Fibroblast of skin of abdomen (primary cell): ENCODE measurements around the gene STUM.
"Not testable (repeated sequence)": the region's sequence is repeated elsewhere in the genome, so short reads cannot be mapped to it uniquely, and the experiment has no call there.

Experiments
- DNase-seq: peaks from one replicate; pipeline ENCODE4 v3.0.0-alpha.2; 2013

The STUM gene

DNA sequence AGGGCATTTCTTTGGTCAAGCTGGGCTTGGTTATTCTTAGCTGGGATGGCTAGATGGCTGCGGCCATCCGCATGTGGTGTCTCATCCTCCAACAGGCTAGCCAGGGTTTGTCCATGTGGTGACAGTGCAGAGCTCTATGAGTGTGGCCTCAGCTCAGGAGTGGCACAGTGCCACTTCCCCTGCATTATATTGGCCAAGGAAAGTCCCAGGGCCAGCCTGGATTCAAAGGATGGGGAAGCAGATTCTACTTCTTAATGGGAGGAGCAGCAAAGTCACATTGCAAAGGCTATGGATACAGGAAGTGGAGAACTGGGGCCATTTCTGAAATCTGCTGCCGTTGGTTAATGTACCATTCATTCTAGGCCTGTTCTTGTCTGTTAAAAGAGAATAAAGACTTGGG, 34.4 kb downstream of the STUM start:
- DNase-seq, result no peak

GRCh38 chr1:226584164-226584563, 35.6 kb downstream of the STUM start:
- DNase-seq, result no peak

DNA sequence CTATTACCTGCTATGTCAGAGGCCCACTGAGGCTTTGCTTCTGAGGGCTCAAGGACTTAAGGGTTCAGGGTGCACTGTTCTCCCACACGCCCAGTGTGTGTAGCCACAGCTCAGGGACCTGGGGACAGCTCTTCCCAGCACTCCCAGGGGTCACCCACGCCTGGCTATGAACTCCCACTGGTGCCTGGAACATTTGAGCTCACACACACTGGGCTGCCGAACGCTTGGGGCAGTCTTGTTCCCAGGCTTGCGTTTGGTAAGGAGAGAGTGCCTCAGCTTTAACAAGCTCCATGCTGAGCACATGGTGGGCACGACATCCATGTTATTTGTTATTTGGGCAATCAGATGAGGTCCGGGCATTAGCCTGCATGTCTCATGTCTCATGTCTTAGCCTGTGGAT, 37.6 kb downstream of the STUM start:
- DNase-seq, result no peak

DNA sequence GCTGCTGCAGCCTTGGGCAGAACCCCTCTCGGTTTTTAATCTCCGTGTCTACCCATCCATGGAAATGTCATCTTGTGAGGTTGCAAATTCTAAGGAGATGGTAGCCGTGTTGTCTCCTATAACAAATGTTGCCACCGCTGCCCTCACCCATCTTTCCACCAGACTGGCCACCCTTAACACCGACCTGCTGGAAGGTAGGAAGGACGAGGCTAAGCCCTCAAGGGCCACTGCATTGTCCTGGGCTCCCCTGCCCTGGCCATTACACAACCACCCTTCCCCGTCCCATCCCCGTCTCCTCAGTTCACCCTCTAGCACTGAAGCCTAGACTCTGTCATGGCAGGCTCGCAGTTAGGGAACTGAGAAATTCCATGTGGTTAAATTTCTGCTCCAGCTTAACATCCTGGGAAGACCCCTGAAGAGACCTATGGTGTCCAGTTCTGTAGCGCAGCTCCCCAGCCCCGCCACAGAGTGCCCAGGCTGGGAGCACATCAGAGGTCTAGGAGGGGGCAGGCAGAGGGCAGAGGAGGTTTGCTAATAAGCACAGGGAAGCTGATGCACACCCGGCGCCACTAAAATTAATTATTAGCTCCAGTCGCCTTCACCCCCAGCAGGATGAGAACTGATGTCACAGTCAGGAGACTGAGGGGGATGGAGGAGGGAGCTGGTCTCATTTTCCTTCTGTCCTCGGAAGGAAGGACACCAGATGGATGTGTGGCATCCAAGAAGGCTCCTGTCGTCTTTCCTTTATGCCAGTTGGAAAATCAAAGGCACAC, 38.3 kb downstream of the STUM start:
- DNase-seq, result no peak

GRCh38 chr1:226588484-226588883, 39.9 kb downstream of the STUM start:
- DNase-seq, result no peak

GRCh38 chr1:226589008-226589733, 40.6 kb downstream of the STUM start:
- peak; percentile 4 for DNase-seq

DNA sequence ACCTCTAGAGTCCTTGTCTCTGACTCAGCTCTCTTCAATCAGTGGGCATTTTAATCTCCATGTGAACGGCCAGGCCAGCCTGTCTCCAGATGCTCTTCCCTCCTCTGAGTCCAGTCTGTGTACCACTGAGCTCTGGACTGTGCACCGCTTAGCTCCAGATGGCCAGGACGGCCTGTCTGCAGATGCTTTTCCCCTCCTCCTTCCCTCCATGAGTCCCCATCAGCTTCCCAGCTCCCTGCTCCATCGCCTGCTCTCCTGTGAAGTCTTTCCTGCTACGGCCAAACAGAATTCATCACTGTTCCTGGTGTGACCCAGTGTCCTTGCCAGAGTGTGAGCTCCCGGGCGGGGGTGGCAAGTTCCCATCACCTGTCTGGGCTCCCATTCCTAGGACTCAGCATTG, 42.0 kb downstream of the STUM start:
- no peak for DNase-seq

DNA sequence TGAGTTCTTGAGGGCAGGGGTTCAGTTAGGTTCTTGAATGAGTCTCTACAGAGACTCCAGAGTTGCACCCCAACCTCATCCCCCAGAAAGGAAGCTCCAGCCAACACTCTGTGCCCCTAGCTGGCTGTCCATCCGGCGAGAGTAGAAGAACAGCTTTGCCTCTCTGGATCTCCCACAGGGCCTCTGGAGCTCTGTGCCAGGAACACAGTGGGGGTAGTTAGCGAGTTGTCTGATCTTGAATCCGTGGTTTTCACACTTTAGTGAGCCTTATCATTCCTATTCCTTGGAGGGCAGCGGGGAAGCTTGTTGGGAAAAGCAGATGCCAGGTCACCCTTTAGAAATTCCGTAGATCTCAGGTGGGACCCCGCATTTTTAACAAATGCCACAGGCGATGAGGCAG, 45.0 kb downstream of the STUM start:
- DNase-seq, result no peak

- no peak for DNase-seq
These were observed 48.1 kb downstream of the STUM start for GRCh38 chr1:226596531-226597165.

- DNase-seq, result no peak
These were observed 49.3 kb downstream of the STUM start for GRCh38 chr1:226597616-226598454.

- DNase-seq, result no peak
These were observed 49.9 kb downstream of the STUM start for GRCh38 chr1:226598455-226598849.

DNA sequence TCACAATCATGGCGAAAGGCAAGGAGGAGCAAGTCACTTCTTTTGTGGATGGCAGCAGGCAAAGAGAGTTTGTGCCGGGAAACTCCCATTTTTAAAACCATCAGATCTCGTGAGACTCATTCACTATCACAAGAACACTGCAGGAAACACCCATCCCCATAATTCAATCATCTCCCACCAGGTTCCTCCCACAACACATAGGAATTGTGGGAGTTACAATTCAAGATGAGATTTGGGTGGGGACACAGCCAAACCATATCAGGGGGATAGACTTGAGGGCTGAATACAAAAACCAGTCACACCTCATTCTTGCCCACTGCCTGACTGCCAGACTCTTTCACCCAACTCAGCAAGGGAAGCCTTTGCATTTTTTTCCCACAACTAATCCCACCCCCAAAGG, 50.4 kb downstream of the STUM start:
- not testable (repeated sequence) for DNase-seq

DNA sequence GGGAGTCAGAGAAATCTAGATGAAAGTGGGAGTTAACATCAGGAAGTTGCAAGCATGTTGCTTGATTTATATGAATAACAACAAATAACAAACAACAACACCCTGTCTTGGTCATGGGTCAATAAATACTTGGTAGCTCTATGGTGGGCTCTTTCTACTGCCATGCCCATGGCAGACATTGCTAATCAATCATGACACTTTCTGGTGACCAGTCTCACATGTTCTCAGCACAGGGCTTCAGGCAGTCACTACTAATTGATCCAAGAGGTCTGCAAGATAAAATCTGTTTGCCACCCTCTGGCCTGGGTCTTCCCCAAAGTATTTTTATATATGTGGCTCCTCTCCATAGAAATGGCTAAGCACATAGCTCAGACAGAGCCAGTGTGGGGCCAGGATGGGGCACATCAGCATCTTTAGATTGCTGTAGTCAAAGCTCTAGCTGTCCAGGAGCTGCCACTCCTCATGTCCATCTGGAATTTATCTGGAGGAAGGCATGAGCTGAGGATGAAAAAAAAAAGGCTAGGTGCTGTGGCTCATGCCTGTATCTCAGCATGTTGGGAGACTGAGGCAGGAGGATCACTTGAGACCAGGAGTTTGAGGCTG, 51.2 kb downstream of the STUM start:
- DNase-seq, result no peak

DNA sequence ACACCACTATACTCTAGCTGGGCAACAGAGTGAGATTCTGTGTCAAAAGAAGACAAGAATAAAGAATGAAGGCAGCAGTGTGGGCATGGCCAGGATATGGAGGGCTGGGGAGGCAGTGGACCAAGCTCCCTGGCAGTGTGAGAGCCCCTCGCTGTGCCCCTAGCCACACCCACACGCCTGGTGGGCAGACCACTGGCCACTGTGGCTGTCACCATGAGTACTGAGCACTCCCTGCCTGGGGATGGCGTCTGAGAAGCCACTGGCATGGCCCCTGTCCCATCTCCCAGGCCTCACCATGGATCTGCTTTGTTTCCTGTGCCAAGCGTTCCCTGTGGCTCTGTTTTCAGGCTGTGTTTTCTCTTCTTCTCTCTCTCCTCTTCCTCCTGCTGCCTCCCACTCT, 51.7 kb downstream of the STUM start:
- DNase-seq, result no peak

DNA sequence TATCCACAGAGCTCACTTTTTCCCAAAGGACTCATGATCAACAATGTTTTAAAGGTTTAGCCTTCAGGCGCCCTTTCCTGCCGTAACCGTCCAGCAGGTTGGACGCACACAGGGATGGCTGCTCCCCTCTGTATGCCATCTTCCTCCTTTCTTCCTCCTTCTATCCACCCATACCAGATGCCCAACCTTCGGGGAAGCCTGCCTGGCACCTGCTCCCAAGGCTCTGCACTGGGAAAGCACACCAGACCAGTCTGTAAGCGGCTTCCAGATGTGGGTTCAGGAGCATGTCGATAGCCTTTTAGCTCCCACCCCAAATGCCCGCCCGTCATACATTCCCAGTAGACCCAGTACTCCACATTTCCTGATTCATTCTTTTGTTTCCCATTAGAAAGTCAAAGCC, 52.9 kb downstream of the STUM start:
- no peak for DNase-seq

GRCh38 chr1:226602186-226603021, 53.8 kb downstream of the STUM start:
- peak; percentile 78 for DNase-seq

DNA sequence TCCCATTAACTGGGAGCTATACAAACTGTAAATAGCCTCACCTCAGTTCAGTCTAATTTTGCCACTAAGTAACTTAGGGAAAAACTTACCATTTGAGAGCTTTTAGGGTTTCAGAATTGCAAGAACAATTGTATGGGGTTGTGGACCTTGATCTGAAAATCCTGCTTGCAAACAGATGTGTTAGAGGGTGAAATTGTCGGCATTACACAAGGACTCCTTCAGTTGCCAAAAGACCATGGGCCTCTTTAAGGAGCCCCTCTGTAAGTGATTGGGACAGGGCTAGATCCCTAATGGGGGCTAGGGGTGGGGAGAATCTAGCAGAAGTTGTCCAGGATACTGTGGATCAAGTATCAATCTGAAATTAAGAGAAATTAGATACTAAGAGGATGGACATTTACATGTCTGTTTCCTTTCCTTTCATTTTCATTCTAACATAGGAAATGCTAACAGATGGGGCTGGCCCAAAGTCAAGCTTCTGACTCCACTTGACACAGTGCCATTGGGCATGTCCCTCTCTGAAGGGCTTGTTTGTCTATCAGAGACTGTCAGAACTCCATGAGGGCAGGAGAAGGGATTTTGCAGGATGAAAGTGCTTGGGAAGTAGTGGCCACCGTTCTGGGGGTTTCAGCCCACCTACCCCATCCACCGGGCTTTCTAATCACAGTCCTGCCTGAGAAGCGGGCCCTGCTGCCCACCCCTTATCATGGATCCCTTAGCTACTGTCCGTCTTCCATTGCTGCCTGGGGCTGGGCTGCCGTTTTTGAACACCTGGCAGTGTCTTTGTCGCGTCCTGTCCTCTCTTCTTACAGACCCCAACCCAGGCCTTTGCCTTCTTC, 54.7 kb downstream of the STUM start:
- DNase-seq, result peak; percentile 65

DNA sequence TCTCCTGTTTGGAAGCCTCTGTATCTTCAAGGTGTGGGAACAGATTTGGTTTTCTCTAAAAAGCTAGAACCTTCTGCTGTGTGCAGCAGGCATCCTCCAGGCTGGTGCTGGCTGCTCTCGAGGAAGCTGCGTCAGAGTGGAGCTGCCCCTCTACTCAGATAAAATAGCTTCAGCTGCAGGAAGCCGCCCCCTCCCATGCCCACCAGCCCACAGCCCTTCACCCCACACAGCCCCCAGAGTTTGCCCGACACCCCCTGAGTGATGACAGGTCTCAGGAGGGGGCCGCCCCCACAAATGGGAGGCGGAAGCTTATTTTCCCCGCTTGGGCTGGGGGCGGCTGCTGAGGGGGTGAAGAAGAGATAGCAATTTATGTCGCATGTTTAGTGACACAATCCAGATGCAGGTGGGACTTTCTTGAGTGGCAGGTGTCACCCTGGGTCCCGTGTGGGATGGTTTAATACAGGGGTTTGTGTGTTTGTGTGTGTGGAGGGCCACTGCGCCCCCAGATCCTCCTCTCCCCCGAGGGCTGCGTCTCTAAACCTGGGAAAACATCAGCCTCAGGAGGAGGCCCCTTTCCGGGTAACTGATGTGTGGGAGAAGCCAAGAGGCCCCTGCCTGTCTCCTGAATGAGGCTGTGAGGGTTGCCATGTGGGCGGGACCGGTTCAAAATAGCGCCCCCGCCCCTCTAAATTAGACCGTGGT, 55.4 kb downstream of the STUM start:
- DNase-seq, result no peak

- DNase-seq, result no peak
These were observed 56.2 kb downstream of the STUM start for GRCh38 chr1:226604560-226605317.
